ENCODE results near the gene LINC00237.

Gene LINC00237

GRCh38 chr20:21099751-21100577 lies 6.2 kb downstream of the LINC00237 start:
- DNase-seq (ENCODE audit: low read depth in 2 of 2): no peak

GRCh38 chr20:21096321-21097043 lies 9.7 kb downstream of the LINC00237 start:
- DNase-seq (ENCODE audit: low read depth in 2 of 2): no peak

GRCh38 chr20:21092806-21093205 lies 13.4 kb downstream of the LINC00237 start:
- no peak for DNase-seq (ENCODE audit: low read depth in 2 of 2)

GRCh38 chr20:21090721-21091120 lies 15.4 kb downstream of the LINC00237 start:
- DNase-seq (ENCODE audit: low read depth in 2 of 2): no peak

GRCh38 chr20:21090111-21090618 lies 16.0 kb downstream of the LINC00237 start:
- DNase-seq (ENCODE audit: low read depth in 2 of 2): no peak

GRCh38 chr20:21089391-21089790 lies 16.8 kb downstream of the LINC00237 start:
- no peak for DNase-seq (ENCODE audit: low read depth in 2 of 2)

- DNase-seq (ENCODE audit: low read depth in 2 of 2): no peak
Observed at GRCh38 chr20:21087862-21088540, 18.2 kb downstream of the LINC00237 start.

- no peak for DNase-seq (ENCODE audit: low read depth in 2 of 2)
Observed at GRCh38 chr20:21083825-21084325, 22.3 kb downstream of the LINC00237 start.

- no peak for DNase-seq (ENCODE audit: low read depth in 2 of 2)
Observed at GRCh38 chr20:21082584-21082983, 23.6 kb downstream of the LINC00237 start.

GRCh38 chr20:21077809-21078345 lies 28.3 kb downstream of the LINC00237 start:
- DNase-seq (ENCODE audit: low read depth in 2 of 2): no peak

- DNase-seq (ENCODE audit: low read depth in 2 of 2): no peak
Observed at GRCh38 chr20:21076073-21076472, 30.1 kb downstream of the LINC00237 start.

GRCh38 chr20:21075471-21075870 lies 30.7 kb downstream of the LINC00237 start:
- DNase-seq (ENCODE audit: low read depth in 2 of 2): no peak

- no peak for DNase-seq (ENCODE audit: low read depth in 2 of 2)
Observed at GRCh38 chr20:21074605-21075336, 31.4 kb downstream of the LINC00237 start.

- DNase-seq (ENCODE audit: low read depth in 2 of 2): no peak
Observed at GRCh38 chr20:21067255-21067654, 38.9 kb downstream of the LINC00237 start.

- no peak for DNase-seq (ENCODE audit: low read depth in 2 of 2)
Observed at GRCh38 chr20:21064924-21065323, 41.2 kb downstream of the LINC00237 start.

GRCh38 chr20:21063276-21063675 lies 42.9 kb downstream of the LINC00237 start:
- DNase-seq (ENCODE audit: low read depth in 2 of 2): no peak

GRCh38 chr20:21053002-21053762 lies 53.0 kb downstream of the LINC00237 start:
- DNase-seq (ENCODE audit: low read depth in 2 of 2): no peak

GRCh38 chr20:21052686-21053001 lies 53.5 kb downstream of the LINC00237 start:
- DNase-seq (ENCODE audit: low read depth in 2 of 2): no peak

GRCh38 chr20:21052241-21052640 lies 53.9 kb downstream of the LINC00237 start:
- DNase-seq (ENCODE audit: low read depth in 2 of 2): no peak

- no peak for DNase-seq (ENCODE audit: low read depth in 2 of 2)
Observed at GRCh38 chr20:21050710-21051109, 55.4 kb downstream of the LINC00237 start.

Data from stimulated activated CD8-positive, alpha-beta memory T cell treated with anti-CD3 and anti-CD28 coated beads, Interleukin-15, amount 100 ng/mL, for 4 hours (primary cell).